Calu3 (cell line): ENCODE results near the gene PPP1R15A. TPM values are rescaled to one million over a fixed set of nuclear protein-coding genes. Genes with fewer than 3 reads are reported as not detected.
"Not testable (repeated sequence)": the region's sequence is repeated elsewhere in the genome, so short reads cannot be mapped to it uniquely, and the experiment has no call there.

Source experiments
- BruUV-seq: library from RNA; stranded (reverse); fragments of 400-500 nt; replicated peaks from 2 replicates; lab custom pipeline; 2021; lab: Mats Ljungman, UMichigan
- CTCF ChIA-PET: fragments of 300-600 bp; sonication (Branson Sonifier 250); formaldehyde crosslinking; loops from one replicate; lab custom pipeline; 2022; ENCODE audit warnings: antibody characterized with exemption; lab: Charles Lee
- DNase-seq: peaks from one replicate; pipeline ENCODE4 v3.0.0; 2022
- H3K27ac Mint-ChIP-seq: one replicate; pipeline ENCODE4 v1.8.0; 2022; ENCODE audit warnings: mixed read lengths; ENCODE audit not compliant: unreplicated experiment
- H3K27me3 Mint-ChIP-seq: one replicate; pipeline ENCODE4 v1.8.0; 2022; ENCODE audit warnings: mixed read lengths; ENCODE audit not compliant: unreplicated experiment
- H3K36me3 Mint-ChIP-seq: one replicate; pipeline ENCODE4 v1.8.0; 2022; ENCODE audit warnings: mild to moderate bottlenecking, moderate library complexity, mixed read lengths; ENCODE audit not compliant: insufficient read depth, unreplicated experiment
- H3K4me1 Mint-ChIP-seq: one replicate; pipeline ENCODE4 v1.8.0; 2022; ENCODE audit warnings: mild to moderate bottlenecking, low read depth, mixed read lengths; ENCODE audit not compliant: unreplicated experiment
- H3K4me3 Mint-ChIP-seq: one replicate; pipeline ENCODE4 v1.8.0; 2022; ENCODE audit warnings: mild to moderate bottlenecking, low read depth, moderate library complexity, mixed read lengths; ENCODE audit not compliant: unreplicated experiment
- H3K9me3 Mint-ChIP-seq: one replicate; pipeline ENCODE4 v1.8.0; 2022; ENCODE audit warnings: low read depth, mixed read lengths; ENCODE audit not compliant: unreplicated experiment
- CTCF ChIP-seq: fragments of 200-600 bp; IDR thresholded peaks from one replicate; pipeline ENCODE4 v1.8.0; 2022; ENCODE audit warnings: antibody characterized with exemption; ENCODE audit not compliant: unreplicated experiment
- intact Hi-C: fragments of 100-400 bp; cut with micrococcal nuclease; formaldehyde crosslinking; loops from one replicate; pipeline ENCODE4 v1.10.0; 2022; ENCODE audit not compliant: unreplicated experiment
- total RNA-seq: library from RNA; stranded (reverse); gene quantifications from 2 replicates; pipeline ENCODE4 v1.2.3, GENCODE V29; 2022

The PPP1R15A gene
- total RNA-seq, 1 experiment from 2014 or later: 118 TPM

GRCh38 chr19:48870048-48870447 lies 2.2 kb upstream of the PPP1R15A start:
- intact Hi-C loops: no loop called here
- H3K4me3 Mint-ChIP-seq: no peak overlapping the region
- no TSS peak for BruUV-seq
- peaks cover 8% of the 10 kb centered on the region for H3K27me3 Mint-ChIP-seq
- no peak for TF ChIP-seq CTCF
- H3K36me3 Mint-ChIP-seq: peaks cover 53% of the 10 kb centered on the region
- CTCF ChIA-PET: interaction anchor here (1.6 kb wide), 1 partner anchor 101 kb away, joined by 5 read pairs; no protein-coding TSS in a partner anchor
- H3K4me1 Mint-ChIP-seq: peaks cover 42% of the 10 kb centered on the region
- H3K9me3 Mint-ChIP-seq: no peaks in the 10 kb centered on the region
- DNase-seq: no peak
- no peak overlapping the region for H3K27ac Mint-ChIP-seq

GRCh38 chr19:48871471-48872181 lies 595 bp upstream of the PPP1R15A start:
- intact Hi-C loops, H3K9me3 Mint-ChIP-seq, BruUV-seq, H3K27me3 Mint-ChIP-seq, DNase-seq: not testable (repeated sequence)
- Mint-ChIP-seq H3K36me3 (peaks cover 69% of the 10 kb centered on the region), H3K4me3 (peak overlapping the region; percentile 95), H3K27ac (peak overlapping the region; percentile 100), H3K4me1 (peaks cover 54% of the 10 kb centered on the region)
- CTCF ChIA-PET: interaction anchor here (0.6 to 1.4 kb wide), 5 partner anchors 29 to 132 kb away, joined by 3 to 5 read pairs (median 4); partner anchors contain the start of genes GYS1 and RUVBL2

- intact Hi-C loops: no loop called here
- no TSS peak for BruUV-seq
- Mint-ChIP-seq H3K36me3 (peaks cover 70% of the 10 kb centered on the region), H3K4me1 (peaks cover 43% of the 10 kb centered on the region), H3K9me3 (no peaks in the 10 kb centered on the region), H3K27me3 (peaks cover 8% of the 10 kb centered on the region), H3K27ac (peak overlapping the region; percentile 100), H3K4me3 (peak overlapping the region; percentile 95)
- peak; percentile 91 for DNase-seq
- no peak for TF ChIP-seq CTCF
- CTCF ChIA-PET: interaction anchor here (0.6 to 1.4 kb wide), 2 partner anchors 98 to 262 kb away, joined by 3 to 4 read pairs; no protein-coding TSS in a partner anchor
Measured at GRCh38 chr19:48872884-48873475, 759 bp downstream of the PPP1R15A start.

GRCh38 chr19:48873476-48874302 lies 1.5 kb downstream of the PPP1R15A start:
- no peak for TF ChIP-seq CTCF
- H3K36me3 Mint-ChIP-seq: peaks cover 72% of the 10 kb centered on the region
- no peaks in the 10 kb centered on the region for H3K9me3 Mint-ChIP-seq
- H3K4me3 Mint-ChIP-seq: peak overlapping the region; percentile 95
- CTCF ChIA-PET: interaction anchor here (0.6 to 2.2 kb wide), 3 partner anchors 26 to 263 kb away, joined by 3 to 10 read pairs (median 7); partner anchors contain the start of gene NUCB1
- peaks cover 8% of the 10 kb centered on the region for H3K27me3 Mint-ChIP-seq
- peak overlapping the region; percentile 100 for H3K27ac Mint-ChIP-seq
- no TSS peak for BruUV-seq
- DNase-seq: no peak
- peaks cover 36% of the 10 kb centered on the region for H3K4me1 Mint-ChIP-seq
- intact Hi-C loops: loop anchor here (2.0 kb wide), 1 partner anchor 91 kb away; the partner anchor contains the start of gene FTL
